ENCODE results near the gene ARL13B.

GRCh38 chr3:94076055-94076454, 96.1 kb downstream of the ARL13B start:
- TF ChIP-seq, protein P1, sequence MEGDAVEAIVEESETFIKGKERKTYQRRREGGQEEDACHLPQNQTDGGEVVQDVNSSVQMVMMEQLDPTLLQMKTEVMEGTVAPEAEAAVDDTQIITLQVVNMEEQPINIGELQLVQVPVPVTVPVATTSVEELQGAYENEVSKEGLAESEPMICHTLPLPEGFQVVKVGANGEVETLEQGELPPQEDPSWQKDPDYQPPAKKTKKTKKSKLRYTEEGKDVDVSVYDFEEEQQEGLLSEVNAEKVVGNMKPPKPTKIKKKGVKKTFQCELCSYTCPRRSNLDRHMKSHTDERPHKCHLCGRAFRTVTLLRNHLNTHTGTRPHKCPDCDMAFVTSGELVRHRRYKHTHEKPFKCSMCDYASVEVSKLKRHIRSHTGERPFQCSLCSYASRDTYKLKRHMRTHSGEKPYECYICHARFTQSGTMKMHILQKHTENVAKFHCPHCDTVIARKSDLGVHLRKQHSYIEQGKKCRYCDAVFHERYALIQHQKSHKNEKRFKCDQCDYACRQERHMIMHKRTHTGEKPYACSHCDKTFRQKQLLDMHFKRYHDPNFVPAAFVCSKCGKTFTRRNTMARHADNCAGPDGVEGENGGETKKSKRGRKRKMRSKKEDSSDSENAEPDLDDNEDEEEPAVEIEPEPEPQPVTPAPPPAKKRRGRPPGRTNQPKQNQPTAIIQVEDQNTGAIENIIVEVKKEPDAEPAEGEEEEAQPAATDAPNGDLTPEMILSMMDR (IDR thresholded peaks at IDR 0.05 in 4 of 5, conservative IDR thresholded peaks at IDR 0.05 in 1 of 5): no peak
- no peak for TF ChIP-seq POLR2A (IDR thresholded peaks at IDR 0.05)

All from gastrocnemius medialis (tissue), 4 donors.